GM18873 (cell line): ENCODE data around the gene USP3.
"Not testable (repeated sequence)": the region's sequence is repeated elsewhere in the genome, so short reads cannot be mapped to it uniquely, and the experiment has no call there.

Source experiments
- ATAC-seq: cut with Tn5 transposase; IDR thresholded peaks from one replicate; pipeline ENCODE4 v1.9.1; 2021; ENCODE audit warnings: mild to moderate bottlenecking, moderate library complexity, moderate number of reproducible peaks; ENCODE audit not compliant: unreplicated experiment, low FRiP score

Gene USP3

DNA sequence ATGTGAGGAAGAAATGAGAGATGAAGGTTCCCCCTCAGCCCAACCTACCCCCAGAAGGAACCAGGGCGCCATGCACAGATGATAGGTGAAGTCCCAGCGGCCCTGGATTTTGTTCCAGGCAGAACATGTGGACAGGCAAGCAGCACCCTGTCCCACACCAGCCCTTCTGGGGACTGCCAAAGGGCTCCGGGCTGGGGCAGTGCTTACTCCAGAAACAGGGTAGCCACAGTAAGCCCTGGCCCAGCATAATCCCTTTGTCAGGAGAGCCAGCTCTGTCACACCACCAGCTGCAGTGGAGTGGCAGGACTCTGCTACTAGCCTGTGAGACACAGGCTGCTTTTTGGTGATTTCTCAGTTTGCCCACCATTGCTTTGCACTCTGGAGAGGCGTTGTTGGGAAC, 99.1 kb downstream of the USP3 start:
- no peak for ATAC-seq

DNA sequence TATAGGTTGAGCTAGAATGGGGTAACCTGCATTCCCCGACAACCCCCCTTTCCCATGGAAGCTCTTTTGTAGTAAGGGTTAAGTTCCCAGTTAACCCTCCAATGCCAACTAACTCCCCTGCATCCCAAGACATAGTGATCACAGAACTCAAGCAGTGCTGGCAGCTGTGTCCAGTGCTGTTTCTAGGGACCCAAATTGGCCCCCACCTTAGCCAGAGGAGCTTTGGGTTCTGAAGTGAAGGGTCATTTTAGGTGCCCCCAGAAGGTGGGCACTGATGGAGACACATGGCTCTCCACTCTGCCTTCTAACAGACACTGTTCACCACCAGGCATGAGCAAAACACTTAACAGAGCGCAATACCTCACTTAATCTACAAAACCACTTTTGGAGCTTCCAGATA, 99.9 kb downstream of the USP3 start:
- ATAC-seq: no peak

DNA sequence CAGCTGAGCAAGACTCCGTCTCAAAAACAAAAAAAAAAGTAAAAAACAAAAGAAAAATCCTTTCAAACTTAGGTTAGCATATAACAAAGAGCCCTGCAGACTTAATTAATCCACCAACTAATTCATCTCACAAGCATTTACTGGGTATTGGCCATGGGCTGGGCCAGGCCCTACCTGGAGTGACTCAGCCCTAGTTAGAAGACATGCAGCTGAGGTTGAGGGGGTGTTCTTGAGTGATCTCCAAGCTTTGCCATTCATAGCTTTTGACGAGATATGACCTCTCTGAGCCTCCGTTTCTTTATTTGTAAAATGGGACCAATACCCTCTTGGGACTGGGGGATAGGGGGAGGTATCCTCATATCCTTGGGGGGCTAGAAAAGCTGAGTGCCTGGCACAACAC, 100.6 kb downstream of the USP3 start:
- no peak for ATAC-seq

DNA sequence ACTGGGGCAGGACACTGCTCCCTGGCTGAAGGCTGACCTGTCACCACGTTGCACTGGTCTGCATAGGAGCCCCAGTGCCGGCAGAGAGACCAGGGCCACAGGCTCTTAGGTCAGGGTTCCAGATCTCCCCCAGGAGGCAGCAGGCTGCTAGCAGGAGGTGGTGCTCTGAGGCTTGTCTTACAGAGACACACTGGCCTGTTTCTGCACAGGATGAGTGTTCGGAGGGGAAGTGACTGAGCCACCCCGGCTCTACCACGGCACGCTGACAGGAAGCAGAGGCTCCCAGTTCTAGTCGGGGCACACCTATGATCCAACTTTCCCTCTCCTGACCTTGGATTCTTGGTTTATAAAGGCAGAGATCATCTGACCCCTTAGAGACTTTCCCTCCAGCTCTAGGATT, 101.4 kb downstream of the USP3 start:
- ATAC-seq: no peak

DNA sequence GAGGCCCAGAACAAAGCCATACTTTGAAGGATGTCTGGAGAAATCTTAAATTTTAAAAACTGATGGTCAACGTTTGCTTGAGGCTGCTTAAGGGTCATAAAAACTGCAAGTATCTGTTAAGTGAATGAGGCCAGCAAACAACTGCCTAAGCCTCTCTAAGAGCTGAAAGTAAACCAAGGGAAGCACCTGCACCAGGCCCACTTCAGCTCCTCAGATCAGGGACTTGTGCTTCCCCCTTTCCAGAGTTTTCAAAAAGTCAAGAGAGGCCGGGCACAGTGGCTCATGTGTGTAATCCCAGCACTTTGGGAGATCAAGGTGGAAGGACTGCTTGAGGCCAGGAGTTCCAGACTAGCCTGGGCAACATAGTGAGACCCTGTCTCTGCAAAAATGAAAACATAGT, 101.9 kb downstream of the USP3 start:
- no peak for ATAC-seq

DNA sequence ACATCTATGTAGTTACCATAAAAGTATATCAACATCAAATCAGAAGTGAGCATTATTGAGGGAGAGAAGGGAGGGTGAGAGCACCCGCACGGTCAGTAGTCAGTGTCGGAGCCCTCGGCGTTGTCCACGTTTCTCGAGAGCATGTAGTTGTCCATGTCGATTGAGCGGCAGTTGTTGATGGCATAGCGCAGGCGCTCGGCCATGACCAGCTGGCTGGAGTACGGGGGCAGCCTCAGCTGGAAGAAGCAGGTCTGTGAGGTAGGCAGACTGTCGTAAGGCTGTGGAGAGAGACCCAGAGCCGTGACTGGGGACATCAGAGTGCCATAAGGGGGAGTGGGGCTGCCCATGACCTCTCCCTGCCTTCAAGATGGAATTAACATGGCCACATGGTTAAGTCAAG, 104.6 kb downstream of the USP3 start:
- ATAC-seq: no peak

DNA sequence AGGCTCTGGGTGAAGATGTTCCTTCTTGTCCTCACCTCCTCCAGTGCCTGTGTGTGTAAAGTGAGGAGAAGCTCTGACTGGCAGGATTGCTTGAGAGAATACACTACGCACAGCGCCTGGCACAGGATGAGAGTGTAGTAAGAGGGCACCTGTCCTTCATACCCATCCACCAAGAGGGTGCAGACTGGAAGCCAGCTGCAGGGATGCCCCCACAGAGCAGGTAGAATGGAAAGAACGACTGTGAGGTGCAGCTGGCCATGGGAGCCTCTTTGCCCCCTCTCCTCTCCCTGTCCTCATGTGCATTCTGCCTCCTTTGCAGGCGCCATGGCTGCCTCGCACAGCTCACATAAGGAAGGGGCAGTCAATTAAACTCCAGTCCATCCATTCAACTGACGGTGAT, 105.1 kb downstream of the USP3 start:
- no peak for ATAC-seq

DNA sequence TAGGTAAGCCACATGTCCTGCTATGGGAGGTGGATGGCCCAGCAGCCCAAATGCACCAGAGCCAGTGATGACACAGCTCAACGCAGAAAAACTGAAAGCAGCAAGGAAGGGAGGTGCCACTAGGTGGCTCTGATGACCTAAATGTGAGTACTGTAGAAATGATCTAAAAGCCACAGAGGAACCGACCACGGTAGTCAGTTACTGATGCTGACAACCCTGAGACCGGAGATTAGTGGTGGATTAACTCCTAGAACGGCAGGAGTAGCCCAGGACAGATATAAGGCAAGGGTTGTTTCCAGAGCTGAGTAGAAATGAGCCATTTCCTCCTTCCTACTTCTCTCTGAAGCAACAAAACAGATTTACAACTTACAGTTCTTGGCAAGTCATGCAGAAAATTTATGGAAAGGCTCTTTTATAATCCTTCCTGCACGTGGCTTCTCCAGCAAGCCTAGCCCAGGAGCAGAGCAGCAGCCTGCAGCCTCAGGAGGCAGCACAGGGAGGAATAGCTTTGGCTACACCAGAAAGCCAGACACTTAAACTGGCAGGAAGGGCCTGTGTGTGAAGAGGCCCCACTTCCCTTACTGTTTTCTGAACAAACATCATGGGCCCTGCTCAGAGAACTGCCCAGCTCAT, 105.9 kb downstream of the USP3 start:
- peak; percentile 47 for ATAC-seq

DNA sequence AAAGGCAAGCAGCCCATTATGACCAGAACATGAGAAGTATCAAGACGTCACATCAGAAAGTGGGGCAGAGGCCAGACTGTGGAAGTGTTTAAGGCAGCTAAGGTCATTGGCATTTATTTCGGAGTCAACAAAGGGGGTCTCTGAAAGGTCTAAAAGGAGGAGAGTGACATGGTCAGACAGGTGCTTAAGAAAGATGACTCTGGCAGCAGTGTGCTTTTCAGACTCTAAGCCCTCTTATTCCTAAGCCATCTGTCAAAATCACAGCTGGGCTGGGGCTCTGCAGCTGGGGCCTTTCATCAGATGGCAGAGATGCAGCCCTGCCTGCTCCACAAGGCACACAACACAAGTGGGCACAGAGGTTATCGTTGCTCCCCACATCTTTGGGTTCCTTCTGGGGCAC, 106.8 kb downstream of the USP3 start:
- no peak for ATAC-seq

DNA sequence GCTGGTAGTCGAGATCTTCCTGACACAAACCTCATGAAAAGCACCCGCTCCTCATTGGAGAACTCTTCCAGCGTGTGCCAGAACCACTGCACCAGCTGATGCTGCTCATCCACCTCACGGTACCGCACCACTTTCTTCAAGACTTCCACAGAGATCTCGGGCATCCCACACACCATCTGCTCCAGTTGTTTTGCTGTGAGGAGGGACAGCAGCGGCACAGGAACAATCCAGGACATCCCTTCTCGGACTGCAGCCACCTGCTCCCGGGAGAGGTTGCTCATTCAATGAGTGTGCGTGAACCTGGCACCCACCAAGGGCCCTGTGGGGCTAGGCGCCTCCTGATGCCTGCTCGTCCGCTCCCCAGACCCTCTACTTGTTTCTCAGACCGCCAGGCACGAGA, 107.9 kb downstream of the USP3 start:
- ATAC-seq: no peak

DNA sequence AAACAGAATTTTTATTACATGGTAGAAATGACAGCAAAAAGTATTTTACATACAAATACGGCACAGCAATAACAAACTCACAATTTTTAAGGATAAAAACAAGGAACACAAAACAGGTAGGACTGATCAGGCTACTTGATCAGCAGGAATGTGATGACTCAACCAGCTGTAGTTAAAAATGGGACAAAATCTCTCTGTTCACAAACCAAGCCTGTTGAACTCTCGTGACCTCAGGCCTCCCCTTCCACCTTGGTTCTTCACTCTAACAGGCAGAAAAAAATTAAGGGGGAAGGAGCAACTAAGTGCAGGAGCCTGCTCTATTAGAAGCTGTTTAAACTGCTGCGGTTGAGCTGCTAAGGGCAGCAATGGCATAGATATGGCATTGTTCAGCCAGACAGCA, 111.5 kb downstream of the USP3 start:
- no peak for ATAC-seq

DNA sequence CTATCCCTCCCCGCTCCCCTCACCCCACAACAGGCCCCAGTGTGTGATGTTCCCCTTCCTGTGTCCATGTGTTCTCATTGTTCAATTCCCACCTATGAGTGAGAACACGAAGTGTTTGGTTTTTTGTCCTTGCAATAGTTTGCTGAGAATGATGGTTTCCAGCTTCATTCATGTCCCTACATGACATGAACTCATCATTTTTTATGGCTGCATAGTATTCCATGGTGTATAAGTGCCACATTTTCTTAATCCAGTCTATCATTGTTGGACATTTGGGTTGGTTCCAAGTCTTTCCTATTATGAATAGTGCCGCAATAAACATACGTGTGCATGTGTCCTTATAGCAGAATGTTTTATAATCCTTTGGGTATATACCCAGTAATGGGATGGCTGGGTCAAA, 112.8 kb downstream of the USP3 start:
- ATAC-seq: not testable (repeated sequence)

DNA sequence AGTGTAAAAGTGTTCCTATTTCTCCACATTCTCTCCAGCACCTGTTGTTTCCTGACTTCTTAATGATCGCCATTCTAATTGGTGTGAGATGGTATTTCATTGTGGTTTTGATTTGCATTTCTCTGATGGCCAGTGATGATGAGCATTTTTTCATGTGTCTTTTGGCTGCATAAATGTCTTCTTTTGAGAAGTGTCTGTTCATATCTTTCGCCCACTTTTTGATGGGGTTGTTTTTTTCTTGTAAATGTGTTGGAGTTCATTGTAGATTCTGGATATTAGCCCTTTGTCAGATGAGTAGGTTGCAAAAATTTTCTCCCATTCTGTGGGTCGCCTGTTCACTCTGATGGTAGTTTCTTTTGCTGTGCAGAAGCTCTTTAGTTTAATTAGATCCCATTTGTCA, 113.2 kb downstream of the USP3 start:
- ATAC-seq: not testable (repeated sequence)

DNA sequence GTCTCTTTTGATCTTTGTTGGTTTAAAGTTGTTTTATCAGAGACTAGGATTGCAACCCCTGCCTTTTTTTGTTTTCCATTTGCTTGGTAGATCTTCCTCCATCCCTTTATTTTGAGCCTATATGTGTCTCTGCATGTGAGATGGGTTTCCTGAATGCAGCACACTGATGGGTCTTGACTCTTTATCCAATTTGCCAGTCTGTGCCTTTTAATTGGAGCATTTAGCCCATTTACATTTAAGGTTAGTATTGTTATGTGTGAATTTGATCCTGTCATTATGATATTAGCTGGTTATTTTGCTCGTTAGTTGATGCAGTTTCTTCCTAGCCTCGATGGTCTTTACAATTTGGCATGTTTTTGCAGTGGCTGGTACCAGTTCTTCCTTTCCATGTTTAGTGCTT, 116.4 kb downstream of the USP3 start:
- ATAC-seq: not testable (repeated sequence)

DNA sequence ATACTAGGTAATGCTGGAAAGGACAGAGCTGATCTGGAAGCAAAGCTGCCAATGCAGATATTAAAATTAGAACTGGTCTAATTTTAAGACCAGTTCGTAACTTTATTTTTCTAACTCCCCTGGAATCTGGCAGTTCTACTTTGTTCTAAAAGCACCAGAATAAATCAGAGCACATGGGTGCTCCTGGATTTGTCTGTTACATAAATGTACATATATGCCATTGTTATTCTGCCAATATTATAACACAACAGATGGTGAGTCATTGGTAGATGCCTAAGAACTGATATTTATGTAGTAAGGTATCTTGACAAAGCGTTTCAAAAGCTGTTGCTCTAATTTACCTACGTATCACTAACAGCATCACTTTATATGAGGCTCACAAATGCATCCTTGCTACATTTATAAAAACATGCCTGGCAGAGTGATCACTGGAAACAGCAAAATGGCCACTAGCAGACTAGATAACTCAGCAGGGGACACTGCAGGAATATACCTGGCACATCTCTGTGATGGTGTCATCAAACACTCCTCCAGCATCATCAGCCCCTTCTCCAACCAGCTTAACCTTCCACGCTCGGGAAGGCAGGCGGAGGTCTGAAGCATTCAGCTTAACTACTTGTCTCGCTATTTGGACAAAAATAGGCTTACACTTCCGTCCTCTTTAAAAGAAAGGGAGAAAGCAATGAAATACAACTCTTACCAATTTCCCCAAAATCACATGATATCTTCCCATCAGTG, 119.0 kb downstream of the USP3 start:
- no peak for ATAC-seq

DNA sequence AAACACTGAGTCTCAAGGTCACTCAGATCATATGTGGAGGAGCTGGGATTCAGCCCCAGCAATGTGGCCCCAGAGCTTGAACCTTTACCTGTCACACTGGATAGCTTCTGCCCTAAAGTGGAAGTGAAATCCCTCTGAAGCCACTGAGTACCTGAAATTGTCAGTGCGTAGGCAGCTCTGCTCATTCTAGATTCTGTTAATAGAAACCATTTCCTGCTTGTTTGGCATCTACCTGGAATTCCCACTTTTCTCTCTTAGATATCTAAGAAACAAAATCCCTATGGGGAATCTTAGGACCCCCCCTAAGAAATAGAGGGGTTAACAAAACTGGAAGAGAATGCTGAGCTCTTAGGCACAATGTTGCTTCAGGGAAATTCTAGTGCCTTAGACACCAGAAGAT, 122.6 kb downstream of the USP3 start:
- no peak for ATAC-seq

DNA sequence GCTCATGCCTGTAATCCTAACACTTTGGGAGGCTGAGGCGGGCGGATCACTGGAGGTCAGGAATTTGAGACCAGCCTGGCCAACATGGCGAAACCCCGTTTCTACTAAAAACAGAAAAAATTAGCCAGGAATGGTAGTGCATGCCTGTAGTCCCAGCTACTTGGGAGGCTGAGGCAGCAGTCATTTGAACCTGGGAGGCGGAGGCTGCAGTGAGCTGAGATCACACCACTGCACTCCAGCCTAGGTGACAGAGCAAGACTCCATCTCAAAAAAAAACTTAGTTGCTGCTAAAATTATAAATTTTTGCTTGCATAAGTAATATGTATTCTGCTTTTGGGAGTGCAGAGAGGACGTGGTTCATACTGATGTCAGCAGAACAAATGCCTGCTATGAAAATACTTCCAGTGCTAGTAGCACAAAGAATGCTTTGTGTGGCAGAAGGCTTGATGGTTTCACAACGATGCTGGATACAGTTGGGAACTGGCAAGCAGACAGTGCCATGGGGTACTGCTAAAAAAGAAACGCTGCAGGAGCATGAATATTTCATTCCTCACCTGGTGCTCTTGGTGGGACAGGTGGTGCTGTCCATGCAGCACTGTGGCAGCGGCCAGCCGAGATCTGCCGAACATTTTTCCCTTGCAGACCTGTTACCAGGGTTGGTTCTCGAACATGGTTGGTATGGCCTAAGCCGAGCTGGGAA, 123.9 kb downstream of the USP3 start:
- ATAC-seq: no peak

DNA sequence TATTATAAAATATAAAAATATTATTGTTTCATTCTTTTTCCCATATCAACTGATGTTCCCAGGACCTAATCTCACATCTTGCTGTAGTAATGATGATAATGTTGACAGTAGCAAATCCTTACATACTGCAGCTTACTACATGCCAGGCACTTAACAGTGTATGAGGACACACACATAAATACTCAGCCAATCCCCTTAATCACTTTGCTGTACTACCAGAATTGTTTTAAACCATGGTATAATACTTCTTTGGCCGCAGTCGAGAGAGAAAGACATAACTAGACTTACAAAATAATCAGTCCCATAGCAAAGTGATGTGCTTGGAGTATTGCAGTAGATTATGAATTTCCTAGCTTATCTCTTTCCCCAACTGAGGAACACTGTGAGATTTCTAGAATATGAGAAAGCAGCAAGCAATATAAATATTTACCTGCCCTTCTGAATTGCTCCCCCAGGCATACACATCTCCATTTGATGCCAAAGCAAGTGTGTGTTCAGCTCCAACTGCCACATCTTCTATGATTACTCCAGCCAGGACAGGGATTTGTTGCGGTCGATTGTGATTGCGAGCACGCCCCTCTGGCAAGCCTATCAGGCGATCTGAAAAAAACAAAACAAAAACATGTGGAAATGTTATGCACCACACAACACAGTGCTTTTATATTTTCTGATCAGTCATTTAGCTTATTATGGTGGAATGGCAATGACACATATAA, 125.8 kb downstream of the USP3 start:
- ATAC-seq: no peak

DNA sequence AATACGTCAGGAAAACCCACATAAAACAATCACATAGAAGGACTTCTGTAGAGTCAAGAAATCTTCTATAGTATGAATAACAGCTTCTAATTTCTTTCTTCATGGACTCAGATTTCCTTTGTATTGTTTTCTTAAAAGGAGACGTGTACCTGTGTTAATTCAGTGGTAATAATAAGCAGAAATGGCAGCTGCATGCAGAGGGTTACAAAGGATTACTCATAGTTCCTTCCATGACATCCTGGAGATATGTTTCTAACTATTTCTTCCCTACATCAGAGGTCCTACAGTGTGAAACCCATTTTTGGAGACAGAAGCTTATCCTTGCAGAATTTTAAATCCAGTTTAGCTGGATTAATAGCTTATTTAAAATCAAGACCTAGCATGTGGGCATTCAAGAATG, 128.9 kb downstream of the USP3 start:
- no peak for ATAC-seq

DNA sequence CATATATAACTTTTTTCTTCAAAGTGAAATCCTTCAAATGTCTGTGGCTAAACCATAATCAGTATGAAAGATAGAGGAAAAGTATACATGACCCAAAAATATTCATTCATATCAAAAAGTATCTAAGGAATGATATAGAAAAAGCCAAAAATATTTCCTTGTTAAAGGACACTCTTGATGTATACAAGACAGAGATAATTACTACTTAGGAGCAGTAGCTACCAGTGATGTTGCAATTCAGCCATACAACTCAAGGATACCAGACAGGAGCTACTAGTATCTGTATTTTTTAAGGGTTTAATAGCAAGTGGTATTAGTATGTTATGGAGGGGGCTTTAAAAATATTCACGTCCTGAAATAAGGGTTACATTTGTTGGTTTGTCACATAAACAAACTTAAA, 129.8 kb downstream of the USP3 start:
- ATAC-seq: no peak

DNA sequence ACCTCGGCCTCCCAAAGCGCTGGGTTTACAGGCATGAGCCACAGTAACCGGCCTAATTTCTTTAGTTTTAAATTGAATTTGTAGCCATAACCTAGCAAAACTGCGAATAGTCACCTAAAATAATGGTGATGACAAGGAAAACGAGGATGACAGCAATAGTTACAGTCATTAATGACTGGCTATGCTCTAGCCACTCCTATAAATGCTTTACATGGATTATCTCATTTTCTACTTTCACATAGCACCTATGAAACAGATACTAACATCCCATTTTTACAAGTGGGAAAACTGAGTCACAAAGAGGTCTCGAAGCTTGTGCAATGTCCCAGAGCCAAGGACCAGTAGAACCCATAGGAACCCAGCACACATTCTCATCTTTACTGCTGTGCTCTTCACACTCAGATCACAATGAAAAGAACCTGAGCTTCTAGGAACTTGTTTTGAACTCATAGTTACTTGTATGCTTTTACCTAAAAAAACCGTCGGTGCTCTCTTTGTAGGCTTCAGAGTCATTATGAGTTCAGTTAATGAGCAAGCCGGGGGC, 132.2 kb downstream of the USP3 start:
- no peak for ATAC-seq
